GM21717 (cell line): ENCODE measurements around the gene PSD2.

Experiments
- ATAC-seq: cut with Tn5 transposase; IDR thresholded peaks from one replicate; pipeline ENCODE4 v1.9.1; 2021; ENCODE audit warnings: mild to moderate bottlenecking, moderate library complexity; ENCODE audit not compliant: unreplicated experiment

The PSD2 gene

DNA sequence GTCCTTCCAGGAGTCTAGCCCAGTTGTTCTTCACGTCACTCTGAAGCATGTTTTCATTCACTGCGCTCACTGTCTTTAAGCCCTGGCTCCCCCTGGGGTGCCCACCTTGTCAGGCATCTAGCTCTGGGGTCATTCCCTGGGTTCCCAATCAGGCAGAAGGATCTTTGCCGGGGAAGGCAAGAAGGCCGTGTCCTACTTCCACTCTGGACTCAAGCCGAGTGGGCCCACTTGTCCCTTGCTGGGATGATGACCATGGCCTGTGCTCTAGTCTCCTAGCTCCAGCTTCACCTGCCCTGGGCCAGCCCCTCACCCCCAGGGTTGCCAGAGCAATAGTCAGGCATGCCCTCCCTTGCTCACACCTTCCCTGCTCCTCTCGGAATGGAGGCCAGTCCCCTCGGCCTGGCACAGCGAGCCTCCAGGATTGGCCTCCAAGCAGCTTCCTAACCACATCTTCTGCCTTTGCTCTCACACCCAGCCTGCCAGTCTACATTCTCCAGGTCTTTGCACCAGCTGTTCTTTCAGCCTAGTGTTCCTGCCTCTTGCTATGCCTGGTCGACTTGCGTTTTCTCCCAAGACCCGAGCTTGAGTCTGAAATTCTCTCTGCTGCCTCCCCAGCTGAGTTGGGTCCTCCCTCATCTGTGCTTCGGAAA lies 32.2 kb upstream of the PSD2 start:
- ATAC-seq = no peak

GRCh38 chr5:139763930-139764791 lies 31.4 kb upstream of the PSD2 start:
- no peak for ATAC-seq

- no peak for ATAC-seq
These were observed 30.7 kb upstream of the PSD2 start for GRCh38 chr5:139764886-139765408.

DNA sequence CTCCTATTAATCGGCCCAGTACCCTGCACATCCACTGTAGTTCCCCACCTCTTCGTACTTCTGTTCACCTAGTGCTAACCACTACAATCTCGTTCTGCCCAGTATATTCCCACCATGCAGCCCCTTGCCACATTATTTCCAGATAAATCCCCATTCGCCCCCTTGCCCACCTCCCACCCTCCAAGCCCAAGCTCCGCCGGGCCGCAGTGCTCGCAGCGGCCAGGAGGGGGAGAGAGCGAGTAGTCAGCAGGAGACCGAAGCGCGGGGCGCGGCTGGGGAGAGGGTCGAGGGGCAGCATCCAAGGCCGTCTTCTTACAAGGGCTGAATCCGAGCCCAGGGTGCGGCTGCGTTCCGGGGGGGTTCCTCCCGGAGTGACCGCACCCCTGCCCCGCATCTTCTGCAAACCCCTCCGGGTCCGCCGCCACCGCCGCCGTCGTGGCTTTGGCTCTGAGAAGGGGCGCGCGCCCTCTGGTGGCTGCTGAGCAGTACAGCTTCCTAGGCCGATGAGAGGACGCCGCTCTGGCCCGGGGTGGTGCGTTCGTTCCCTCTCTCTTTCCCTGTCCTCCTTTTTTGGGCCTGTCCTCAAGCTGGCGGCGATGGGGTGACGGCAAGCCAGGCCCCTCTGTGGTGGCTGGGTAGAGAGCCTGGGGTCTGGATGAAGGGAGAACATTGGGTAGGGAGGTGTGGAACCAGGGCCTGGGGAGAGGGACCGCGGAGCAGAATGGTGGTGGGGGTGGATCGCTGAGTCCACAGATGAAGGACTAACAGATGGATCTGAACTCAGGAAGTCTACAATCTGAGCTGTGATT lies 30.0 kb upstream of the PSD2 start:
- peak; percentile 85 for ATAC-seq

DNA sequence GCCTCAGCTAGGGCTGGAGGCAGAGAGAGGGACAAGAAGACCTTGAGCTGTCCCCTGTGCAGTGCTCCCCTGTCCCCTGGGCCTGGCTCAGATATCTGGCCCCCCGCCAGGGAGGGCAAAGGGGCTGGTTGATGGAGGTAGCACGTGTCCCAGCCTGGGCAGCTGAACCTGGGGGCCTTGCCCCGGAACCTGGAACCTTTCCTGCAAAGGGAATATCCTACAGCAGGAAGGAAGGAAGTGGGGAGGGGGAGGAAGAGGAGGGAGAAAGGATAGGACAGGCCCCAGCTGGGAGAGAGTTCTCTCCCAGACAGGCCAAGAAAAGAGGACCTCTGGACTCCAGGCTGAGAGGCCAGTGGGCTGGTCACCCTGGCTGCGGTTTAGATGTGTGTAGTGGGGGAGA lies 27.6 kb upstream of the PSD2 start:
- ATAC-seq = no peak

DNA sequence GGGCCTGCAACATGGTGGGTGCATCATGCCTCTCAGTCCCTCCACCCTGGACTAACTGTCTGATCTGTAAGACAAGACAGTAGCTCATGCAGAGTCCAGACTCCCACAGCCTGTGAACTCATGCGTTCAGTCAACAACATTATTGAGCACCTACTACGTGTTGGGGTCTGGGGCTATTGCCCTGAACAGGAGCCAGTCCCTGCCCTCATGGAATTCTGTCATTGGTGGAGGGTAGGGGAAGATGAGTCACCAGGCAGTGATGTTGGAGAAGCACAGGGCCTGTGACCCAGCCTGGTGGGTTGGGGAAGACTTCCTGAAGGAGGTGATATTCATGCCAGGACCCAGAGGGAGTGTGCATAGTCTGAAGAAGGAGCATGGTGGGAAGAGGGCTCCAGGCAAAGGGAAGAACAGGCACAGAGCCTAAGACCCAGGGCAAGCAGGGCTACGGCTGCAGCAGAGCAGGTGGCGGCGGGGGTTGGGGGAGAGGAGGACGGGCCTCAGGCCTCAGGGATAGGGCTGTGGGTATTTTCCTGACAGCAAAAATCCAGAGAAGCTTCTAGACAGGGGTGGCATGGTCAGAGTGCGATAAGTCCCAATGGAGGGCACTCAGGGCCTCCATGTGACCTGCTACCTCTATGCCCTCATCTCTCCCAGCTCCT lies 26.7 kb upstream of the PSD2 start:
- no peak for ATAC-seq

DNA sequence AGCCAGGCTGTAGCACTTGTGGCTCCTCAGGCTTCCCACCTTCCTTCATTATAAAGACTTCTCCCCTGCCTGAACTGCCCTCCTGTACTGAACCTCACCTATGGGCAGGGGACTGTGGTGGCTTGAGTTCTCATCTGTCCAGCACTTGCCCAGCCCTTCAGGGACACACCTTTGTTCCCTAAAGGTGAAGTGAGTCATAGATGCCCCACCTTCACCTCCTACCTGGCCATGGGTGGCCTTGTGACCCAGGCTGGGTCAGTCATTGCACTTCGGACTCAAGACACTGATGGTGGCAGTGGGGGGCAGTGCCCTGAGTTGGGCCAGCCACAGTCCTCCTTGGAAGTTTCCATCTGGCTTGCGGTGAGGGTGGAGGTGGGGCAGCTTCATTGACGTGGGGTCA lies 26.1 kb upstream of the PSD2 start:
- no peak for ATAC-seq

GRCh38 chr5:139770722-139771121 lies 24.9 kb upstream of the PSD2 start:
- ATAC-seq = no peak

GRCh38 chr5:139772089-139772791 lies 23.4 kb upstream of the PSD2 start:
- no peak for ATAC-seq

- no peak for ATAC-seq
These were observed 22.5 kb upstream of the PSD2 start for GRCh38 chr5:139772927-139773690.

GRCh38 chr5:139774980-139775661 lies 20.5 kb upstream of the PSD2 start:
- ATAC-seq = peak; percentile 72

DNA sequence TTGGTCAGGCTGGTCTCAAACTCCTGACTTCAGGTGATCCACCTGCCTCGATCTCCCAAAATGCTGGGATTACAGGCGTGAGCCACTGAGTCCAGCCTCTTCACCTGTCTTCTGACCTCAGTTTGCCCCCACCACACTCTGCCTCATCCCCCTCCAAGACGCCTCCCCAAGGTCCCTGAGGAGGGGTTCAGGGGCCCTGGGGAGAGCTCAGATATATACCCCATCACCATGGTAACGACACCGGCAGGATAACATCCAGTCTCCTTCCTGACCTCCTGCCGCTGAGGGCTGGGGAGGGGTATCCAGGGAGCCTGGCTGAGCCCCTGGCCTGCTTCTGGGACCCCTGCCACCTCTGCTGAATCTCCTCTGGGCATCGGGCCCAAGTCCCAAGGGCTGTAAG lies 19.7 kb upstream of the PSD2 start:
- ATAC-seq = no peak

DNA sequence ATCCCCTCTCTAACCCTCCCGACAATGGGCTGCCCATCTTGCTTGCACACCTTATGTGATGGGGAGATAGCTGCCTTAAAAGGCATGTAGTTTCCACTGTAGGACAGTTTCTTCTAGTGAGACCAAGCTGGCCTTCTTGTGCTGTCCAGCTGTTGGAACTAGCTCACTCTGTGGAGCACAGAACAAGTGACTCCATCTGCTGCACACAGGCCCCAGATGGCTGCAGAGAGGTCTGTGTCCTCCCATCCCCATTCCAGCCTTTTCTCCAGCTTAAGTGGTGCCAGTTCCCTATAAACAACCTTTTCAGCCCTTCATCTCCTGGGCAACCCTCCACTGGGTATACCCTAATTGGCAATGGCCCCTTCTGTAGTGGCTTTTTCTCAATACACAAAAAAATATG lies 18.7 kb upstream of the PSD2 start:
- no peak for ATAC-seq

DNA sequence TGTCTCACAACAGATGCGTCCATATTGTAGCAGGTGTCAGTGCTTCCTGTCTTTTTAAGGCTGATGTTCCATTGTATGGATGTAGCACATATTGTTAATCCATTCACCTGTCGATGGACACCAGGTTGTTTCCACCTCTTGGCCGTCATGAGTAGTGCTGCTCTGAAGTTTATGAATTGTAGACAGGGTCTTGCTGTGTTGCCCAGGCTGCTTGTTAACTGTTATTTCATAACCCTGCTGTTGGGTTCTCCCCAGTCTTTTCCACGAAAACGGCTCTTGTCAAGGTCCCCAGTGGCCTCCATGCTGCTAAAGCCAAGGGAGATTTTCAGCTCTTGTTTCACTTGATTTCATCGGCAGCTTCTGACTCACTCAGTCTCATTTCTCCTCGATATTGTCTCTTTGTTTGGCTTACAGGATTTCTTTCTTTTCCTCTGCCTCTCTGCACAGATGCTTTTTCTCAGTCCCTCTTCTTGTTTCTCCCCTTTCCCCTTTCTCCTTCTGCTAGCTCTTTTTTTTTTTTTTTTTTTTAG lies 12.1 kb upstream of the PSD2 start:
- no peak for ATAC-seq

DNA sequence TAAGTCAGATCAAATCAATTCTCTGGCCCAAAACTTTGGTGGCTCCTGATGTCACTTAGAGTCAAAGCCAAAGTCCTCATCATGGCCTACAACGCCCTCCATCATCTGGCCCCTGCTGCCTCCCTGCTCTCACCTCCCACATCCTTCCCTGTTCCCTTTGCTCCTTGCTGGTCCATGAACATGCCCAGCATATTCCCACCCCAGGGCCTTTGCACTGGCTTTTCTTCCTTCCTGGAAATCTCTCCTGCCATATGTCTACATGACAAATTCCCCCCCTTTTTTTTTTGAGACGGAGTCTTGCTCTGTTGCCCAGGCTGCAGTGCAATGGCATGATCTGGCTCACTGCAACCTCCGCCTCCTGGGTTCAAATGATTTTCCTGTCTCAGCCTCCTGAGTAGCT lies 11.1 kb upstream of the PSD2 start:
- no peak for ATAC-seq

GRCh38 chr5:139787257-139787567 lies 8.4 kb upstream of the PSD2 start:
- peak; percentile 5 for ATAC-seq

DNA sequence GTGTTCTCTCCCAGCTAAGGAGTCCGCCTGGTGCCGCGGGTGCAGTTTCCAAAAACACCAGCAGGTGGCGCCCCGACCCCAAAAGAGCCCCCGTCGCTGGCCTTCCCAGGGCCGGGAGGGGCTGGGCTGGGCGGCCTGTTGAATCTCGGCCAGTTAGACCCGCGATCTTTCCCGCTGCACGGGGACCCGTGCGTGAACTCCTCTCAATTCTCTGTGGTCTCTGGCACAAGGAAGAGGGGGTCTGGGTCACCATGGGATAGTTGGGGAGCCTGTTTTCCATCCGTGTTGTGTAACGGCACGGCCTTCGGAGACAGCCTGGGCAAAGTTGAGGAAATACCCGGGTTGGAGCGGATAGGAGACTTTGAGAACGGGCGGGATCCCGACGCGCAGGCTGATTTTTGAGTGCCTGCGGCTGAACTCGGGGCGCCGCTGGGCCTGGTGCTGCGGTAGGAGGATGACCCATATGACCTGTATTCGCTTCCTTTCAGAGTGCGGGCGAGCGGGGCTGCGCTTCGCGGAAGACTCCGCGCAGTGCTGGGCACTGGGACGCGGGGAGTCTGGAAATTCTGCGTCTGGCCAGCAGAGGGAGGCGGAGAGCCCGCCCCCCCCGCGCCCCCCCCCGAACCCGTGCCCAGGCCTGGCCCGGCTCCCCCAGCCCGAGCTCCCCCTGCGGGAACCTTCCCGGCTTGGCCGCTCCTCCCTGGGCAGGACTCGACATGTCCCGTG lies 7.9 kb upstream of the PSD2 start:
- peak; percentile 79 for ATAC-seq

DNA sequence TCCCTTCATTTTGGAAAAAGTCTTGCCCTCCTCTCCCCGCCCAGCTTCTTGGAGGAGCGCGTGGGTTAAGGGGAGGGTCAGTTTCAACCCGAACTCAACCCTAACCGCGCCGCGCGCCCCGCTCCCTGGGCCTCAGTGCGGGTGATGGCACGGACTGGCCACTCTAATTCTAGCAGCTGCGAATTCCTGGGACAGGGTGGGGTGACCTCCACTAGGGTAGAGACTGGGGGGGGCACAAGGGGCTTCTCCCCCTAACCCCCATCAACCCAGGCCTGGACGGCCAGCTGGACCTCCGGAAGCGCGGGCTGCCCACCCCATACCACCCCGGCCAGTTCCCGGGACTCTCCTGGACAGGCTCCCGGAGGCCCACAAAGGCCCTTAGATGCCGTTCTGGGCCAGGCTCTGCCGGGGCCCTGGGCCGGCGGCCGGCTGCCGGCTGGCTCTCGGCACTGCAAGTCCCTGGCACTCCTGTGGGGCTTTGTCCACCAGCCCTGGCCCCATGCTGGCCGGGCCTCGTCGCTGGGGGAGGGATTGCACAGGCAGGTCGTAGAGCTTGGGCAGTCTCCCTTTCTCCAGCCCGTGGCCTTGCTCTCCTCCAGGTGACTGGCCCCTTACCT lies 7.2 kb upstream of the PSD2 start:
- no peak for ATAC-seq
